ENCODE measurements around the gene KRTAP5-3. TPM values are rescaled to one million over a fixed set of nuclear protein-coding genes. Genes with fewer than 3 reads are reported as not detected.

The KRTAP5-3 gene
- total RNA-seq, 1 donor from 2014 or later: not detected

GRCh38 chr11:1562469-1563148 lies 45.7 kb downstream of the KRTAP5-3 start:
- H3K4me3 ChIP-seq (ENCODE audit: low read depth, low read length): no peak overlapping the region
- TF ChIP-seq CTCF (conservative IDR thresholded peaks at IDR 0.05; ENCODE audit: low read depth, low read length): no peak
- DNase-seq (ENCODE audit: low read depth): no peak

- DNase-seq (ENCODE audit: low read depth): no peak
- H3K4me3 ChIP-seq (ENCODE audit: low read depth, low read length): no peak overlapping the region
- TF ChIP-seq CTCF (conservative IDR thresholded peaks at IDR 0.05; ENCODE audit: low read depth, low read length): no peak
Measured at GRCh38 chr11:1561955-1562354, 46.3 kb downstream of the KRTAP5-3 start.

- no peak overlapping the region for H3K4me3 ChIP-seq (ENCODE audit: low read depth, low read length)
- no peak for TF ChIP-seq CTCF (conservative IDR thresholded peaks at IDR 0.05; ENCODE audit: low read depth, low read length)
- no peak for DNase-seq (ENCODE audit: low read depth)
Measured at GRCh38 chr11:1561266-1561665, 47.0 kb downstream of the KRTAP5-3 start.

- no peak for TF ChIP-seq CTCF (conservative IDR thresholded peaks at IDR 0.05; ENCODE audit: low read depth, low read length)
- no peak for DNase-seq (ENCODE audit: low read depth)
- H3K4me3 ChIP-seq (ENCODE audit: low read depth, low read length): no peak overlapping the region
Measured at GRCh38 chr11:1560649-1561251, 47.5 kb downstream of the KRTAP5-3 start.

- DNase-seq (ENCODE audit: low read depth): no peak
- no peak overlapping the region for H3K4me3 ChIP-seq (ENCODE audit: low read depth, low read length)
- TF ChIP-seq CTCF (conservative IDR thresholded peaks at IDR 0.05; ENCODE audit: low read depth, low read length): no peak
Measured at GRCh38 chr11:1560002-1560648, 48.1 kb downstream of the KRTAP5-3 start.

- peak; percentile 51 for DNase-seq (ENCODE audit: low read depth)
- H3K4me3 ChIP-seq (ENCODE audit: low read depth, low read length): peak overlapping the region; percentile 28
- TF ChIP-seq CTCF (conservative IDR thresholded peaks at IDR 0.05; ENCODE audit: low read depth, low read length): no peak
Measured at GRCh38 chr11:1559111-1559951, 48.9 kb downstream of the KRTAP5-3 start.

Data from epithelial cell of proximal tubule (primary cell).